HG03432 (cell line): ENCODE results near the gene WIPF3.

ENCODE experiments used
- ATAC-seq: cut with Tn5 transposase; IDR thresholded peaks from one replicate; pipeline ENCODE4 v1.9.1; 2021; ENCODE audit warnings: mild to moderate bottlenecking, moderate library complexity; ENCODE audit not compliant: unreplicated experiment

The WIPF3 gene

DNA sequence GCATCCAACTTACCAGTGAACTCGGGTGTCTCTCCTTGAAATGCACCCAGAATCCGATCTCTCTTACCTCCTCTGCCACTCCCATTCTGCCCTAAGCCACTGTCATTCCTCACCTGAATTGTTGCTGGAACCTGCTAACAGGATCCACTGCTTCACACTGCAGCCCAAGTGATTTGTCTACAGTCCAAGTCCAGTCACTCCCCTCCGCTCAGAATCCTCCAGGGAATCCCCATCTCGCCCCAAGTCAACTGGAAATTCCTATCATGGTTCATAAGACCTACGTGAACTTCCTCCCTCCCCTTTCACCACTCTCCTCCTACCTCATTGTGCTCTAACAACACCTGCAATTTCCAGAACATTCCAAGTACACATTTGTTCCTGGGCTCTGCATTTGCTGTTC, 92.0 kb downstream of the WIPF3 start:
- no peak for ATAC-seq

DNA sequence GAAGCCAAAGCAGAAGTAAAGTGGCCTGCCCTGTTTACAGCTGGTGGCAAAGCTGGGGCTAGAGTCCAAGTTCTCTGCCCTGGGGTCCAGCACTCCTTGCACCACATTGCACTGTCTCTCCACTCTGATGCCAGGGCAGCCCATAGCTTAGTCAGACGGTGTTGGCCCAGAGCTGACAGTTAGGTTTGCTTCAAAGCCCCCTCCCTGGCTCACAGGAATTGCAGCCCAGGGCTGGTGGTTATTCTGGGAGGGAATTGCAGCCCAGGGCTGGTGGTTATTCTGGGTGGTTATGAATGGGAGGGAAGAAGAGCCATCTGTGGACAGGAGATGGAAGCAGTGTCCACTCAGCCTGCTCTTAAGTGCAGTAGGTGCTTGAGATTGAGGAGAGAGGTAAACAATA, 94.4 kb downstream of the WIPF3 start:
- ATAC-seq = no peak

DNA sequence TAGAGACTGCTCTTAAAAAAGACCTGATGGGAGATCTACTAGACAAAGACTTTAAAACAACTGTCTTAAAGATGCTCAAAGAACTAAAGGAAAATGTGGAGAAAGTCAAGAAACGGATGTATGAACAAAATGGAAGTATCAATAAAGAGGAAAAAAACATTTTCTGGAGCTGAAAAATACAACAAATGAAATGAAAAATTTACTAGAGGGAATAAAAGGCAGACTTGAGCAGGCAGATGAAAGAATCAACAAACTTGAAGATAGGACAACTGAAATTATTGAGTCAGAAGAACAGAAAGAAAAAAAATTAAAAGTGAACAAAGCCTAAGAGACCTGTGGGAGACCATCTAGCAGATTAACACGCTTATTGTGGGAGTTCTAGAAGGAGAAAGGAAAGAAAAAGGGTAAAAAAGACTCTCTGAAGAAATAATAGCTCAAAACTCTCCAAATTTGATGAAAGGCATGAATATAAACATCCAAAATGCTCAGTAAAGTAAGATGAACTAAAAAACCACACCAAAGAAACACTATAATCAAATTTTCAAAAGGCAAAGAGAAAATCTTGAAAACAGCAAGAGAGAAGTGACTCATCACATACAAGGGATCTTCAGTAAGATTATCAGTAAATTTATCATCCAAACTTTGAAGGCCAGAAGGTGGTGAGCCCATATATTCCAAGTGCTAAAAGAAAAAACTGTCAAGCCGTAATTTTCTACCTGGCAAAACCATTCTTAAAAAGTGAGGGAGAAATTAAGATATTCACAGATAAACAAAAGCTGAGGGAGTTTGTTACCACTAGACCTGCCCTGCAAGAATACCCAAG, 100.1 kb downstream of the WIPF3 start:
- no peak for ATAC-seq

DNA sequence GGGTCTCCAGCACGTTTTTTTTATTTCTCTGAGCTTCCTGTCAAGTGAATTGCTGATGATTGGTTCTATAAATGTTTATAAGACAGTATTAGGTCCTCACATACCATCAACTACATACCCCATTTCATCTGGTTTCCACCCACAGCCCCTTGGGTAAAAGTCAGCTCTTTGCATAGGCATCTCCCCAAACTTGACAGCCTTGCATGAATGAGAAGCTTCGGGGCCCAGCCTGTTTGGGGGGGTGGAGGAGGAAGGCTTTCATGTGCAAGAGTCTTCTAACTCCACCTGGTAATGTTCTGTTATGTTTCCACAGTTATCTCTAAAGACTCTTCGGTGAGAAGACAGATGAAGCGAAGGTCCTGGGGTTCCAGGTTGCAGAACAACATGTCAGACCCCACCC, 107.9 kb downstream of the WIPF3 start:
- ATAC-seq = no peak

- ATAC-seq = no peak
These were observed 109.3 kb downstream of the WIPF3 start for GRCh38 chr7:29915481-29916215.

DNA sequence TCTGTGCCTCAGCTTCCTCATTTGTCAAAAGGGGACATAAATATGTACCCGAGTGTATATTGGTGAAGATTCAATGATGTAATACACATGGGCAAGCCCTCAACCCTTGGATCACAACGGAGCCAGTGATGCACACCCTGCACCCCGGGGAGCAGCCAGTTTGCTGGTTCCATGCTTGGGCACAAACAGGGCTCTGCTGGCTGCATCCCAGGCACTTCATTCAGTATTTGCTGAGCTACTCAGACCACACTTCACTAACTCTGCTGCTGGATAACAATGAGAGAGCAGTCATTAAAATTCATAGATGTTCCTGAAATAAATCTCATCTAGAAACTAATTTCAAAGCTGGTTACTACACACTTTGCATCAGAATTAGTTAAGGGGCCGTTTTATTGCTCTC, 111.3 kb downstream of the WIPF3 start:
- no peak for ATAC-seq

- no peak for ATAC-seq
These were observed 112.5 kb downstream of the WIPF3 start for GRCh38 chr7:29918850-29919249.

DNA sequence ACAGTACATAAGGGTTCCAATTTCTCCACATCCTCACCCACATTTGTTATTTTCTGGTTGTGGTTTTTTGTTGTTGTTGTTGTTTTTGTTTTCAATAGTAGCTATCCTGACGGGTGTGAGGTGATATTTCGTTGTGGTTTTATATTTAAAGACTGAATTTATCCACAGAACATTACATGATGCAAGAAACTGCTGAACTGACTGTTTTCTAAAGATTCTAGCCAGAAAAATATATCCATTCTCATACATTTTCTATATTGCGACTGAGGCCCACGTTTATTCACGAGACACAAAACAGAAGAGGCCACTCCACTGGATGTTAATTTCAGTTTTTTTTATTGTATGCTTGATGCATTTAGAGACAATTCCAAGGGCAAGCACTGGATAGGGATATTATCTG, 113.5 kb downstream of the WIPF3 start:
- no peak for ATAC-seq

GRCh38 chr7:29920491-29920890, 114.2 kb downstream of the WIPF3 start:
- ATAC-seq = no peak

DNA sequence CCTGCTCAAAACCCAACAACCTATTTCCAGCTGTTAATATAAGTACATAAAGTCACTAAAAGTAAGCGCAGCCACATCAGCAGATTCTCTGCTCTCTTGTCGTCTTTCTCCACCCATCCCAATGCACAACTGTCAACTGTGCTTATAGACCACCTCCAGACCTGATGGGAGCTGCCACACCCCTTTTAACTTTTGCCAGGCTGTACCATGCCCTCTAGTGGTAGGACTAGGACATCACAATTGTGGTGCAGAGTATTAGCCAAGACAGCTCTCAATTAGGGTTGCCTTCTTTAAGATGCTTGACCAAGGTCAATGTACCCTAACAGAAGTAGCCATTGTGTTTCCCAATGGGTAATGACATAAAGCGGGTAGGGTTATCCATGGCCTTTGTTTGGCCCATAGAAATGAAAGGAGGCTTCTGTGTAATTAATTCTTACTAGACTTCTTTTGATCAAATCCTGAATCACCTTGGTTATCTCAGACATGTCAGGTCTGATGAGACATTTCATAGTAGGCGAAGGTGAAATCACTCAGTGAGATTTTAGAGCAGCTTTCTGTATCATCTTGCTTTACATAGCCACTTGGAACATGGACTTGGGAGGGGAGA, 115.2 kb downstream of the WIPF3 start:
- peak; percentile 88 for ATAC-seq

- ATAC-seq = no peak
These were observed 116.8 kb downstream of the WIPF3 start for GRCh38 chr7:29922921-29923700.

DNA sequence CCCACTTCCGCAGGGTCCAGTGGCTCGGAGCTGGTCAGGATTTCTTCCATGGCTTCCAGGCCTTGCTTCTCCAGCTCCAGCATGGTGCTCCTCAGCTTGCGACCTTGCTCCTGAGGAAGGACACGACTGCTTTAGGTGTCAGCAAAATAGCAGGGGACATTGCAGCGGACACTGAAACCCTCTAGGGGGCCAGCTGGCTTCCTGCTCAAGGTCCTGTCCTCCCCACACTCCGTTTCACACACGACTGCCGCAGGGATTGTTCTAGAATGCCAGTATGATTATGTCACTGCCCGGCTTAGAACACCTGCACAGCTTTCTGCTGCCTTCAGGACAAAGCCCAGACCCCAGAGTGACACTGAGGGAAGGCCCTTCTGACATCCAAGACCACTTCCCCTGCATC, 117.7 kb downstream of the WIPF3 start:
- ATAC-seq = no peak

GRCh38 chr7:29924684-29925083, 118.4 kb downstream of the WIPF3 start:
- ATAC-seq = peak; percentile 39

DNA sequence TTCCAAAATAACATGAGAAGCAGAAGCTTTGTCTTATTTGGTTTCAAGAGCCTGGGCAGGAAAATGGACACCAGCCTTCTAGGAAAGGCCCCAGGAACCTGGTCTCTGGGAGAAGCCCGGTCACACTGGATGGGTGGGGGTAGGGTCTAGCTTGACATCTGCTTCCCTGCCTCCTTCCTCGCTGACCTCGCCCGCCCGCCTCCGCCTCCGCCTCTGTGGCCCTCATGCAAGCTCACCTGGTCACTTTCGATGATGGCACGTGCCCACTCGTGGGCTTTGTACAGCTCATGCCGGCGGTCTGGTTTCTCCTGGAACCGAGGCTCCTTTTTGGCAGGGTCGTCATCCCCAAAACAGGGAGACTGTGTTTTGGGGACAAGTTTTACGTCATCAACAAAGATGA, 119.9 kb downstream of the WIPF3 start:
- no peak for ATAC-seq

GRCh38 chr7:29926741-29927140, 120.4 kb downstream of the WIPF3 start:
- ATAC-seq = no peak

- no peak for ATAC-seq
These were observed 122.9 kb downstream of the WIPF3 start for GRCh38 chr7:29929018-29929807.

DNA sequence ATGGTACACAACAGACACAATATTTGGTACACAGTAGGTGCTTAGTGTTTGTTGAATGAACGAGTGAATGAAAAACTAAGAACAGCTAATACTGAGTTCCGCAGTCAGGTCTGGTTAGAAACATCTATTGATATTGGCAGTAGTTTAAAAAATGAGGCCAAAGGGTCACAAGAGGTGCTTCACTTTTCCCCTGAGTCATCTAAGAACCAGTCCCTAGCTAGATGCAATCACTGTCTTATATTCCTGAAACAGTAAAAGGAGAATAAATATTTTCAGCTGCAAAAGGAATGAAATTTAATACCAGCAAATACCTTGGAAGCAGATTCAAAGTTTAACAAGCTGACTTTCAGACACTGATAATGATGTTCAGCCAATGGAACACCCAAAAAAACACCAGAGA, 128.8 kb downstream of the WIPF3 start:
- no peak for ATAC-seq

- ATAC-seq = no peak
These were observed 130.8 kb downstream of the WIPF3 start for GRCh38 chr7:29937132-29937531.

- no peak for ATAC-seq
These were observed 133.9 kb downstream of the WIPF3 start for GRCh38 chr7:29940199-29940598.

DNA sequence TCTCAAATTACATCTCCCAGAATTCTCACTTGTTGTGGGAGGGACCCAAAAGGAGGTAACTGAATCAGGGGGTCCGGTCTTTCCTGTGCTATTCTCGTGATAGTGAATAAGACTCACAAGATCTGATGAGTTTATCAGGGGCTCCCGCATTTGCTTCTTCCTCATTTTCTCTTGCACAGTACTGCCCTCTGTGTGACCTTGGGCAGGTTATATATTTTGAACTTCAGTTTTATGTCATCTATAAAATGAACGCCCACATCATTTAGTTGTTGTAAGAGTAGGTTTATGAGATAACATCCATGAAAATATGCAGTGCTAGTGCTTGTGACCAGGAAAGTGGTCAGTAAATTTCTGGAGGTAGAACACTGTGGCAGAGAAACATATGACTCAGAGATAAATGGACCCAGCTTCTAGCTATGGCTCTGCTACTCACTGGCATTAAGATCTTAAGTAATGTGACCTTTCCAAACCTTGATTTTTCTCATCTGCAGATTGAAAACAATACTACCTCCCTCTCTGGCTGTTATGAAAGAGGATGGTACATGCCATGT, 139.0 kb downstream of the WIPF3 start:
- ATAC-seq = no peak
